Thoracic aorta (tissue), 2 donors: ENCODE data around the gene ASIC2. TPM values are rescaled to one million over a fixed set of nuclear protein-coding genes. Genes with fewer than 3 reads are reported as not detected.

Source experiments
- ATAC-seq: fragments of 150-250 bp; one replicate; pipeline ENCODE4 v1.8.0; 2017; ENCODE audit warnings: low read depth; ENCODE audit not compliant: insufficient number of reproducible peaks, low FRiP score
- DNase-seq: peaks from one replicate; pipeline ENCODE4 v3.0.0-alpha.2; 2020; ENCODE audit warnings: low spot score
- H3K27ac ChIP-seq, 2 donors: fragments of 200-600 bp; sonication (generic); 1 replicate in 1 of 2; 2 replicates in 1 of 2; pipeline ENCODE4 v1.5.1; 2016; ENCODE audit warnings: mild to moderate bottlenecking in 2 of 2, moderate library complexity in 2 of 2
- H3K27me3 ChIP-seq: fragments of 200-600 bp; sonication (generic); replicated peaks from 2 replicates; pipeline ENCODE4 v1.6.0; 2016; ENCODE audit warnings: mild to moderate bottlenecking; ENCODE audit not compliant: insufficient read depth
- H3K36me3 ChIP-seq: fragments of 200-600 bp; sonication (generic); one replicate; pipeline ENCODE4 v1.5.1; 2016
- H3K4me1 ChIP-seq, 2 donors: fragments of 200-600 bp; sonication (generic); 1 replicate in 1 of 2; 2 replicates in 1 of 2; pipeline versions ENCODE4 v1.5.1 to v1.6.0; 2016; ENCODE audit warnings: low read depth in 2 of 2, mild to moderate bottlenecking in 1 of 2; ENCODE audit not compliant: control insufficient read depth in 1 of 2
- H3K4me3 ChIP-seq: fragments of 200-600 bp; sonication (generic); 2 replicates; pipeline ENCODE4 v1.5.1; 2016; ENCODE audit warnings: mild to moderate bottlenecking
- H3K9me3 ChIP-seq: fragments of 200-600 bp; sonication (generic); 2 replicates; pipeline ENCODE4 v1.5.1; 2016
- CTCF ChIP-seq: fragments of 200-600 bp; sonication (generic); IDR thresholded peaks from one replicate; pipeline ENCODE4 v1.5.1; 2019; ENCODE audit warnings: antibody characterized with exemption
- total RNA-seq, 2 donors: library from RNA; depleted of rRNA; stranded (reverse); fragments of >200 nt; gene quantifications; one replicate each; pipeline versions ENCODE4 v1.1.0 to v1.2.3, GENCODE V29; 2016

Gene ASIC2
- total RNA-seq, 2 donors from 2014 or later, result 0.54 to 1.1 TPM

DNA sequence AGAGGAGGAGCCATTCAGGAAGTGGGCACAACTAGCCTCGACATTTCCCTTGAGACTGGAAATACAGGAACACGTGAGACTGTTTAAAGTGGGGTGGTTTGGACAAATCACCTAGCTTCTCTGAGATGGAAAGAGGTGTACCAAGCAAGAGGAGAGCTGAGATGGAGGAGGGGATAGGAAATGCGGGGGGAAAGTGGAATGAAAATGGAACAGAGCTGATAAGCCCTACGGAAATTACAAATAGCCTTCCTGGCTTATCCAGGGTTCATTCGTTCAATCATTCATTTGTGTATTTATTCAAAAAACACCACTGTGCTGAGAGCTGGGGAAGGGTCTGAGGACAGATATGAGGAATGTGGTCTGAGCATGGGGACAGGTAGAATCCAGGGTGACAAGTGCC is 64.1 kb downstream of the ASIC2 start:
- no peaks in the 10 kb centered on the region for H3K36me3 ChIP-seq
- H3K4me1 ChIP-seq, result peaks cover 0 to under 1% of the 10 kb centered on the region in 2 donors
- DNase-seq (no peak), ATAC-seq (no peak)
- no peak overlapping the region for H3K4me3 ChIP-seq
- no peak for TF ChIP-seq CTCF
- H3K9me3 ChIP-seq, result no peaks in the 10 kb centered on the region
- no peak overlapping the region for H3K27ac ChIP-seq
- H3K27me3 ChIP-seq, result no peaks in the 10 kb centered on the region

GRCh38 chr17:33228548-33228947 is 64.5 kb downstream of the ASIC2 start:
- ATAC-seq, result no peak
- TF ChIP-seq CTCF, result no peak

DNA sequence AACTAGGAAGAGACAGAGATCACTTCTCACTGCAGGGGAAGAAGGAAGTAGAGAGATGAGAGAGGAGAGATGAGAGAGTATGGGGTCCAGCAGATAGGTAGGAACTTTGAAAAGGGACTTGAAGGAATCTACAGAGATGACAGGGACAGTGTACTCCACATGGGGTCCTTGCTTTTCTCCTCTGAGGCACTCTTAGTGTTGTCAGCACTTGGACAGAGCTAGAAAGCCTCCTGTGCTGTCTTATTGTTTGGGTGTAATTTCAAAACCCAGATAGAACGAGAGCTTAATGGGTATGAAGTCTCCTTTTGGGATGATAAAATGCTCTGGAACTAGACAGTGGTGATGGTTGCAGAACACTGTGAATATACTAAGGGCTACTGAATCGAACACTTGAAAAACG is 65.2 kb downstream of the ASIC2 start:
- Histone ChIP-seq H3K27ac (no peak overlapping the region), H3K4me1 (no peaks in the 10 kb centered on the region), H3K4me3 (no peak overlapping the region), H3K36me3 (no peaks in the 10 kb centered on the region), H3K27me3 (no peaks in the 10 kb centered on the region), H3K9me3 (no peaks in the 10 kb centered on the region)
- TF ChIP-seq CTCF, result no peak
- no peak for ATAC-seq
- no peak for DNase-seq

More at GRCh38 chr17:33228548-33228947, 64.5 kb downstream of the ASIC2 start:
- Histone ChIP-seq H3K4me1 (no peaks in the 10 kb centered on the region), H3K4me3 (no peak overlapping the region), H3K9me3 (no peaks in the 10 kb centered on the region), H3K27ac (no peak overlapping the region), H3K27me3 (no peaks in the 10 kb centered on the region), H3K36me3 (no peaks in the 10 kb centered on the region)
- no peak for DNase-seq

GRCh38 chr17:33225994-33226393 is 67.1 kb downstream of the ASIC2 start:
- DNase-seq, result no peak
- TF ChIP-seq CTCF, result no peak
- no peak overlapping the region for H3K4me3 ChIP-seq
- no peaks in the 10 kb centered on the region for H3K4me1 ChIP-seq
- H3K9me3 ChIP-seq, result no peaks in the 10 kb centered on the region
- no peak overlapping the region for H3K27ac ChIP-seq
- no peak for ATAC-seq
- no peaks in the 10 kb centered on the region for H3K27me3 ChIP-seq
- no peaks in the 10 kb centered on the region for H3K36me3 ChIP-seq

DNA sequence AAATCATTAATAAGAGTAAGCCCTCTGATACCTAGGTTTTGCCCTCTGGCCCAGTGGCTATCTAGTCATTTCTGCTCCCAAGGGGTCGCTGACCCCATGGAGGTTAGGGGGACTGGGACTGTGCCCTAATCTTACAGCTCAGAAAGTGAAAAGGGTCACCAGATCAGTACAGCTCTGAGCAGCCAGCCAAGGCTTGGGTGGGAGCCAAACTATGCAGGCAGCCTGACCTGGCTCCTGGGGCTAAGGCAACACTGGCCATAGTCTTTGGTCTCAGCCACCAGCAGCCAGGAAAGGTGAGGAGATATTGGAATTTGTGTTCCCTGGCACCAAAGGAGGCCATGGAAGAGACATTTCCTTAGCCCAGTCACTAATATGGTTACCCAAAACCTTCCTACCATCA is 67.6 kb downstream of the ASIC2 start:
- DNase-seq, result no peak
- Histone ChIP-seq H3K4me3 (no peak overlapping the region), H3K36me3 (no peaks in the 10 kb centered on the region), H3K27me3 (no peaks in the 10 kb centered on the region), H3K4me1 (no peaks in the 10 kb centered on the region), H3K9me3 (no peaks in the 10 kb centered on the region), H3K27ac (no peak overlapping the region)
- no peak for TF ChIP-seq CTCF
- ATAC-seq, result no peak
